GM18868 (cell line): ENCODE results near the gene CDK2AP2.
"Not testable (repeated sequence)": the region's sequence is repeated elsewhere in the genome, so short reads cannot be mapped to it uniquely, and the experiment has no call there.

Experiments used
- ATAC-seq: cut with Tn5 transposase; IDR thresholded peaks from one replicate; pipeline ENCODE4 v1.9.1; 2021; ENCODE audit warnings: mild to moderate bottlenecking, moderate library complexity; ENCODE audit not compliant: unreplicated experiment

The CDK2AP2 gene

GRCh38 chr11:67524480-67524808 lies 16.5 kb upstream of the CDK2AP2 start:
- ATAC-seq, result no peak

GRCh38 chr11:67523556-67524479 lies 15.9 kb upstream of the CDK2AP2 start:
- ATAC-seq, result no peak

GRCh38 chr11:67522844-67523555 lies 15.0 kb upstream of the CDK2AP2 start, which contains the start of gene CABP2:
Gene CABP2, minus strand, starts transcription at chr11:67523446. Its CDS starts 120 bp downstream, at chr11:67523326.
- no peak for ATAC-seq

DNA sequence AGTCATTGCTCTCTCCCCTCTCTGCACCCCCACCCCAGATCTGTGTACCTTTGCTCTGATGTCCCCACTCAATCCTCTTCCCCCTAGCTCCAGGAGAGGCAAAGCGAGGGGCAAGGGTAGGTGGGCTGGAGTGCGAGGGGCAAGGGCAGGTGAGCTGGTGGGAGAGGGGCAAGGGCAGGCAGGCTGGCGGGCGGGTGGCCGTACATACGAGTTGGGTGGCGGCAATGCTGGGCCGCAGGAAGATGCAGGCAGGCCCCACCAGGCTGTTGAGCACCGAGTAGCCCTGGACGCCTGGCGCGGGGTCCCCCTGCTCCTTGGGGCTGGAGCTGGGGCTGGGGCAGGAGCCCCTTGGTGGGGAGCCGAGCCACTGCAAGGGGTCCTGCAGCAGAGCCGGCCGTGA lies 14.4 kb upstream of the CDK2AP2 start:
- ATAC-seq, result no peak

DNA sequence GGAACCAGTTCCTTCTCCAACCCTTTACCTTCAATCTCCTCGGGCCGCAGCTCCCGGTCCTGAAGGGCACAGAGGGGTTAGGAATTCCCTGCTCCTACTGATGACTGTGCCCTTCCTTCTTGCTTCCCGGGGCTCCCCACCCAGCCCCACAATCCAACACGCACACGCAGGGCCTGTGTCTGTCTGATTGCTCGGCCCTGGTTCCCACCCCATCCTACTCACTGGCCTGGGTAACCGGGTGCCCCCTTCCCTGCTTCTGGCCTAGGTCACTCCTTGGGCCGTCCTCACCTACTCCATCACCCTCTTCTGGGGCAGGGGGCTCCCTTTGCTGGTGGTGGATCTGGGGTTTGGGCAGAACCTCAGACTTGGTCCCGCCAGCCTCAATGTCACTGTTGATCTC lies 14.0 kb upstream of the CDK2AP2 start:
- no peak for ATAC-seq

DNA sequence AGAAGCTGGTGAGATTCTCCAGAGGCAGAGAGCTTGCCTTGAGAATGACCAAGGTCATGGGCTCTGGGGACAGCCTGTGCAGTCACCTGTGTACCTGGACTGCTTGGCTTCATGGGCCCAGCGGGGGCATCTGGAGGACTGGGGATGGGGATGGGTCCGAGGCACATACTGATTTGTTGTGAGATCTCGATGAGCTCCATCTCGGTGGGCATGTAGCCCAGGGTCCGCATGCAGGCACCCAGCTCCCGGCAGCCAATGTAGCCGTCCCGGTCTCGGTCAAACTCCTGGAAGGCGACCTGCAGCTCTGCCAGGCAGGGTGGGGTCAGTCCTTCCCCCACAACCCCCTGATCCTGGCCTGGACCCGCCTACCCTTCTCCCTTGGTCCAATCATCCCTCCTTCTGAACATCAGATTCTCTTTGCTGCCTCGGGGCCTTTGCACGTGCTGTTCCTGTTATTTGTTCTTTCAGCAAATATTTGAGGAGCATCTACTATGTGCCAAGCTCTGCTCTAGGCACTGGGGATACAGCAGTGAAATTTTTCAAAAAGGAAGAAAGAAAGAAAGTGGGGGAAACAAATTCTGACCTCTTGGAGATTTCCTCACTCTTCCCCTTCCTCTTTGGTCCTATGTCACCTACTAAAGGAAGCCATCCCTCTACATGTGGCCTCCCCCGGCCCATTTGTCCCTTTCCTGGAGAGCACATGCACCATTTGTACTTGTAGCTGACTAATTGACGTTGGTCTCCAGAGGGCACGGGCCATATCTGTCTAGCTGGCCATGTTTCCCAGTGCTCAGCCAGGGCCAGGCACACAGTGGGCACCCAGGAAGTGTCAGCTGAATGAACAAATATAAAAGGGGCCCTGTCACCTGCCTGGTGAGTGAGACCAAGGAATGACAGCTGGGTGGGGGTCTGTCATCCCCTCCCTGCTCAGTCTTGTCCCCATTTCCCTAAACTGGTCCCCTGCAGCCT lies 13.2 kb upstream of the CDK2AP2 start:
- no peak for ATAC-seq

DNA sequence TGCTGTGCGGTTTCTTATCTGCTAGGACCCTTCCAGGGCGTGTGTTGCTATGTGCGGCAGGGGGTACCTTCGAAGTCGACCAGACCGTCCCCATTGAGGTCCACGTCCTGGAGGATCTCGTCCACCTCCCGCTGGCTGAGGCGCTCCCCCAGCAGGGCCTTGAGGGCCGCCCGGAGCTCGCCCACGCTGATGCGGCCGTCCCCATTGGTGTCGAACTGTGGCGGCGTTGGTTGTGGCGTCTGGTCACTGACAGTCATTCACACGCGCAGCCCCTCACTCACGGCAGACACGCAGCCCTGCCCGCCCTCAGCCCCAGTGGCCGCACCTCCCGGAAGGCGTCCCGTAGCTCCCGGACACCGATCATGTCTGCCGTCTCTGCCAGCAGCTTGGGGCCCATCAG lies 11.8 kb upstream of the CDK2AP2 start:
- no peak for ATAC-seq

- ATAC-seq, result no peak
Measured at GRCh38 chr11:67517784-67518552, 10.0 kb upstream of the CDK2AP2 start.

DNA sequence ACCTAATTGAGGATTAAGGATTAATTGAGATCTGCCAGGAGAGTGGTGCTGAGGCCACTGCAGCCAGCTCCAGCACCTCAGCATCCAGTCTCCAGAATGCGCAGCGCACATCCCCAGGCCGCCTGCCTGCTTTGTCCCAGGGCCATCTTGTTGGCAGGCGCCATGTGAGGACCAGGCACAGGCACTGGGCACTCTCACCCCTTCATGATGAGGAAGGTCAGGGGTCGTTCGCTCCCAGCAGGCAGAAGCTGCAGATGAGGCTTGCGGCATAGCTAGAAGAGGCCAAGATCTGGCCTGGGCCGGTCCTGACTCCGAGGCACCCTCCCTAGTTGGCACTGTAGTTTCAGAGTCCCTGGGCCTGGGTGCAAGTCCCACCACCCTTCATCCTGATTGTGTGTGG lies 8.8 kb upstream of the CDK2AP2 start:
- ATAC-seq, result no peak

DNA sequence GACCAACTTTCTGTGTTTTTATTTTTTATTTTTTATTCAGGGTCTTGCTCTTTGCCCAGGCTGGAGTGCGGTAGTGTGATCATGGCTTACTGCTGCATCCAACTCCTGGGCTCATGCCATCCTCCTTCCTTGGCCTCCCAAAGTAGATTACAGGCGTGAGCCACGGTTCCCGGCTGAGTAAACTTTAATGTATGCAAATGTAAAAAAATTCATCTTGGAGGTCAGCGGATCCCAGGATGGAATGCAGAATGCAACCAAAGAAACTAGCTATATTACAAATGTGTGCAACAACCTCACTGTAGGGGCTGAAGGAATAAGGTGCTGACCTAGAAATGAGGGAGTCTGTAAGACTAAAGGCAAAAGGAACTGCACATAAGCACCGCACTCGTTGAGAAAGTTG lies 6.2 kb upstream of the CDK2AP2 start:
- ATAC-seq, result no peak

DNA sequence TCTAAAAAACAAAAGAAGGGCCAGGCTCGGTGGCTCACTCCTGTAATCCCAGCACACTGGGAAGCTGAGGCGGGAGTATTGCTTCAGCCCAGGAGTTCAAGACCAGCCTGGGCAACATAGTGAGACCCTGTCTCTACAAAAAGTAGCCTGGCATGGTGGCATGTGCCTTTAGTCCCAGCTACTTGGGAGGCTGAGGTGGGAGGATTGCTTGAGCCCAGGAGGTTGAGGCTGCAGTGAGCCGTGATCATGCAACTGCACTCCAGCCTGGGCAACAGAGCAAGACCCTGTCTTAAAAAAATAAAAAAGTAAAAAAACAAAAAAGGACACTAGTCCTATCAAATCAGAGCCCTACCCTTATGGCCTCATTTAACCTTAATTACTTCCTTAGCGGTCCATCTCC lies 3.6 kb upstream of the CDK2AP2 start:
- ATAC-seq, result not testable (repeated sequence)

DNA sequence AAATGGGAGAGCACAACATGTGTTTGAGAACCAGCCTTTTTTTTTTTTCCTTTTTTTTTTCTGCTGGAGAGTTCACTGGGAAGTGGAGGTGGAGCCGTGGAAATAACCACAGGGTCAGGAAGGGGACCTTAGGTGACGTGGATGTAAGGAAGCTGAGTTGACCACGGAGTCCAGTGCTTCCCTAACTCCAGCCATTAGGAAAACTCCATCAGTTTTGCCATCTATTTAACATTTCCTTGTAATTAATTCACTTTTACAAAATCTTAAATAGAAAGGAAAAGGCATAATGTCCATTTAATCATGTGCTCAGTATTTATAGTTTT lies 2.0 kb upstream of the CDK2AP2 start:
- no peak for ATAC-seq

GRCh38 chr11:67508486-67509121 lies 642 bp upstream of the CDK2AP2 start:
- ATAC-seq, result peak; percentile 42

GRCh38 chr11:67507242-67507863 lies 609 bp downstream of the CDK2AP2 start:
- no peak for ATAC-seq

DNA sequence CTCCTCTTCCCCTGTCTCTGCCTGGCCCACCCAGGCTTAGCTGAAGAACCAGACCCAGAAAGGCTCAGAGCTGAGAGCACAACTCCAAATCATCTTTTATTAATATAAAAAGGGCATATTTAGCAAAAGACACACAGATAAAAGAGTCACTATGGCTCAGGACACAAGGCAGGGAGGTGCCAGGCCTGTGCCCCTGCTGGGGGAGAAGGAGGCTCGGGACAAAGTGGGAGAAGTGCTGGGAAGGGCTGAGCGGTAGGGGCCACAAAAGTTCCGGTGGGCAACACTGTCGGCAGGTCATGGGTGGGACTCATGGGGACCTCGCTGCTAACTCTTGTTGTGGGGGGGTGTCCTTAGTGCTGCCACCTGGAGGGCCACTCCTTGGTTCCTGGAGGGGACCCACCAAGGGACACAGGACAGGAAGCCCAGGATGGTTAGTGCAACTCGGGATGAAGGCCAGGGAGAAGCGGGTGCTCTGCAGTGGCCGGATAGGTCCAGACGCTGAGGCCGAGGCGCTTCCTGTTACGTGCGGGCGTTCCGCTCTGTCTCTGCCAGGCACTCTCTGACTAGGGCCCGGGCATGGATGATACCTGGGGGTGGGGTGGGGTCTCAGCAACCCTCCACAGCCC lies 1.4 kb downstream of the CDK2AP2 start:
- ATAC-seq, result no peak

GRCh38 chr11:67505605-67506396 lies 2.2 kb downstream of the CDK2AP2 start:
- no peak for ATAC-seq

DNA sequence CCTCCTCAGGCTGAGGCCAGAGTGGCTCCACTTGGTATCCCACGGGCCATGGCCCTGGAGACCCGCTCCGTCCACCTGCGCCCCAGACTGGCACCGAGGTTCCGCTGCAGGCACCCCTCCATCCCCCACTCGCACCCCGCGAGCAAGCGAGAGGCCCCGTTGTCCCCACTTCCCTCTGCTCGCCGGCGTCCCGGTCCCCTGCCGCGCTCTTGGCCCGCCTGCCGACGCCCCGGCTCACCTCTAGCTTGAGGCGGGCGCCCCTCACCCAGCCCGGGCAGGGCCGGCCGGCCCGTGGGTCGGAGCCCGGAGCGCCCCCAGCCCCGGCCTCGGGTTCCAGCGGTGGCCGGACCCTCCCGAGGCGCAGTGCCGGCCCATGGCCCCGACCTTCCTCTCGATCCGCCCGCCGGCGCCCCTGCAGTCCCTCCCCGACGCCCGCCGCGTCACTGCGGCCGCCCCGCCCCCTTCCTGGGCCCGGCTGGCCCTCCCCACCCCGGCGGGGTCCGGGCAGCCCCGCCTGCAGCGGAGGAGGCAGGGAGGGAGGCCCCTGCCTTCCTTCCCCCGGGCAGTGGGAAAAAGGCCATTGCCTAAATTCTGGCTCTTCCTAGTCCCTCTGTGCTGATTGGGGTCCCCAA lies 2.9 kb downstream of the CDK2AP2 start, which contains the start of gene PITPNM1:
PITPNM1 (minus strand) TSS at position 414 of the 632 bp plus-strand sequence. CDS start 1,183 bp downstream, outside the sequence.
- ATAC-seq, result no peak
